ENCODE results near the gene MMP12.
"Not testable (repeated sequence)": the region's sequence is repeated elsewhere in the genome, so short reads cannot be mapped to it uniquely, and the experiment has no call there.

MMP12 gene

DNA sequence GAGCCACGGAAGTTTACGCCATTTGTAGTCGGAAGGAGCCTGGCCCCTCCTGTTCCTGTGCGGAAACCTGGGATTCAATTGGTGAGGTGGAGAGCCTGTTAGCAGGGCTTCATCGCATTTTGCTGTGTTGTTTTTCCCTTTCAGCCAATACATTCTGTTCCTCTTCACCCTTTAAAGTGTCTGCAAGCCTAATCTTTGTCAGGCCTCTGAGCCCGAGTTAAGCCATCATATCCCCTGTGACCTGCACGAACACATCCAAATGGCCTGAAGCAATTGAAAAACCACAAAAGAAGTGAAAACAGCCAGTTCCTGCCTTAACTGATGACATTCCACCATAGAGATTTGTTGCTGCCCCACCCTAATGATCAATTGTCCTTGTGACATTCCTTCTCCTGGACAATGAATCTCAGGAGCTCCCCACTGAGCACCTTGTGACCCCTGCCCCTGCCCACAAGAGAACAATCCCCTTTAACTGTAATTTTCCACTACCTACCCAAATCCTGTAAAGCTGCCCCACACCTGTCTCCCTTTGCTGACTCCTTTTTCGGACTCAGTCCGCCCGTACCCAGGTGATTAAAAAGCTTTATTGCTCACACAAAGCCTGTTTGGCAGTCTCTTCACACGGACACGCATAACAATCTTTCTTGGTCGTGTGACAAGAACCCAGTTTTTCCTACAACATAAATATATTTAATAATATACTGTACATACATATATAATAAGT, 37.1 kb upstream of the MMP12 start:
- no peak for DNase-seq (ENCODE audit: low read depth)
- H3K4me3 ChIP-seq (ENCODE audit: low read depth, low read length), result no peak overlapping the region
- TF ChIP-seq, protein P1, sequence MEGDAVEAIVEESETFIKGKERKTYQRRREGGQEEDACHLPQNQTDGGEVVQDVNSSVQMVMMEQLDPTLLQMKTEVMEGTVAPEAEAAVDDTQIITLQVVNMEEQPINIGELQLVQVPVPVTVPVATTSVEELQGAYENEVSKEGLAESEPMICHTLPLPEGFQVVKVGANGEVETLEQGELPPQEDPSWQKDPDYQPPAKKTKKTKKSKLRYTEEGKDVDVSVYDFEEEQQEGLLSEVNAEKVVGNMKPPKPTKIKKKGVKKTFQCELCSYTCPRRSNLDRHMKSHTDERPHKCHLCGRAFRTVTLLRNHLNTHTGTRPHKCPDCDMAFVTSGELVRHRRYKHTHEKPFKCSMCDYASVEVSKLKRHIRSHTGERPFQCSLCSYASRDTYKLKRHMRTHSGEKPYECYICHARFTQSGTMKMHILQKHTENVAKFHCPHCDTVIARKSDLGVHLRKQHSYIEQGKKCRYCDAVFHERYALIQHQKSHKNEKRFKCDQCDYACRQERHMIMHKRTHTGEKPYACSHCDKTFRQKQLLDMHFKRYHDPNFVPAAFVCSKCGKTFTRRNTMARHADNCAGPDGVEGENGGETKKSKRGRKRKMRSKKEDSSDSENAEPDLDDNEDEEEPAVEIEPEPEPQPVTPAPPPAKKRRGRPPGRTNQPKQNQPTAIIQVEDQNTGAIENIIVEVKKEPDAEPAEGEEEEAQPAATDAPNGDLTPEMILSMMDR (conservative IDR thresholded peaks at IDR 0.05; ENCODE audit: low read depth, low read length), result no peak

DNA sequence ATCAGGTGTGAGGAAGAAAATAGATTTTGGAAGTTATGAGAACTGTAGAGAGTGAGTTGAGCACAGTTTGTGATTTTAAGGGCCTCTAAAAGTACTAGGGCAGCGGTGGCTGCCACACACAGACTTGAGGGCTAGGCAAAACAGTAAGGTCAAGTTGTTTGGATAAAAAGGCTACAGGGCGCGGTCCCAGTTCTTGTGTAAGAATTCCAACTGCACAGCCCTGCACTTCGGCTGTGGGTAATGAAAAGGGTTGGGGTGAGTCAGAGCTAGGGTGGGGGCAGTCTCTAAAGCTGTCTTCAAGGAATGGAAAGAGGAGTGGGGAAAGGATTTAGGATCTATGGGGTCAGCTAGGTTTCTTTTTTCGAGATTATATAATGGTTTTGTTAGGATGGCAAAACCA, 31.1 kb upstream of the MMP12 start:
- not testable (repeated sequence) for DNase-seq (ENCODE audit: low read depth); H3K4me3 ChIP-seq (ENCODE audit: low read depth, low read length)

DNA sequence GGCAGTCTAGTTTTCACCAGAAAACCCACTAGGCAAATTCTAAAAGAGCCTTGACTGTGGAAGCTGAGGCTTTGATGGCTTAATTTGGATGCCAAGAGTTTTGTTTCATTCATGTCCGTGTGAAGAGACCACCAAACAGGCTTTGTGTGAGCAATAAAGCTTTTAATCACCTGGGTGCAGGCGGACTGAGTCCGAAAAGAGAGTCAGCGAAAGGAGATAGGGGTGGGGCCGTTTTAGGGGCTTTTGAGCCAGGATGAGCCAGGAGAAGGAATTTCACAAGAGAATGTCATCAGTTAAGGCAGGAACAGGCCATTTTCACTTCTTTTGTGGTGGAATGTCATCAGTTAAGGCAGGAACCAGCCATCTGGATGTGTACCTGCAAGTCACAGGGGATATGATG, 29.1 kb upstream of the MMP12 start:
- not testable (repeated sequence) for H3K4me3 ChIP-seq (ENCODE audit: low read depth, low read length); DNase-seq (ENCODE audit: low read depth)

DNA sequence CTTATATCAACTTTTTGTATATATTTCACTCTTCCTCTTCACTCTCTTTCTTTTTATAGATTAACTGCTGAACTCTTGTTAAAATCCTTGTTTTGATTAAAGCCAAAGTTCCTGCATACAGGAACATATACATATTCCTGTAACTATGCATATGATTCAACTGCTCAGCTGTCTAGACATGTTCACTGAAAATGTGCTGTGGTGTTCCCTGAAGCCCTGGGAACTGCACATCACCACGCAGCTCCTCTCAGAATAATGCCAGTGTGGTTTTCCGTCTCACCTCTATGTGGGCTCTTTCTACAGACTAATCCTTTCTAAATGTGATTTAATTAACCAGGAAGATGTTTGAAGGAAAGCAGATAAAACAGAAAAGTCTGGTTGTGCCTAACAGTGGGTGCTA, 25.6 kb upstream of the MMP12 start:
- no peak overlapping the region for H3K4me3 ChIP-seq (ENCODE audit: low read depth, low read length)
- no peak for DNase-seq (ENCODE audit: low read depth)
- TF ChIP-seq, protein P1 (conservative IDR thresholded peaks at IDR 0.05; ENCODE audit: low read depth, low read length), result no peak

DNA sequence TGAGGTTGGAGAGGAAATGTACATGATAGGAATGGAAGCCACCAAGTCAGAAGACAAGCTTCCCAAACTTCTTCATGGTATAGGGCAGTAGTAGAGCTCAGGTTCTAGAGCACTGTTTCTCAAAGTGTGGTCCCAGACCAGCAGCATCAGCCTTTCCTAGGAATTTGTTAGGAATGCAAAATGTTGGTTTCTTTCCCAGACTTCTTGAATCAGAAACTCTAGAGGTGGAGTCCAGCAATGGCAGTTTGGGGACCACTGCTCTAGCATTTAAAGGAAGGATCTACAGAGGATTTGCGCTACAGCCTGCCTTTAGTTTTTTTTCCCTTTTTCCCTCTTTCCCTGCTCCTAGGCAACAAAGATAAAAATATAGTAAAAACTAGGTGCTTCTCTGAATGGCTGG, 17.0 kb upstream of the MMP12 start:
- TF ChIP-seq, protein P1 (conservative IDR thresholded peaks at IDR 0.05; ENCODE audit: low read depth, low read length), result no peak
- H3K4me3 ChIP-seq (ENCODE audit: low read depth, low read length), result no peak overlapping the region
- no peak for DNase-seq (ENCODE audit: low read depth)

DNA sequence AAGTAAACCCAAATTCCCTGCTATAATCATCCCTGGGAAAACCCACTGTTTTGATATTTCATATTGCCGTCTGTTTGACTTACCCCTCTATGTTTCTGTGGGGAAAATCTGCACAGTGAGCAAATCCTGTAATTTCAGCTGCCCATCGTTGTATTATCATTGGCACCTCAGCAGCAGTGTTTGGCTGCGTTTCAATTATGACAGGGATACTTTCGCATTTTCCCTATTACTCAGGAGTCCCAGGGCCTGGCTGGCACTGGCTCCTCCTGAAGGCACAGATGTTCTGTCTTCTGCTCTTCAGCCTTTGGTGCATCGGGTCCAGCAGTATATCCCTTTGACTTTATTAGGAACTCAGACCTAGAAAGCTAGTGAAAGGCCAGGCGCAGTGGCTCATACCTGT, 12.2 kb upstream of the MMP12 start:
- TF ChIP-seq, protein P1 (conservative IDR thresholded peaks at IDR 0.05; ENCODE audit: low read depth, low read length), result no peak
- H3K4me3 ChIP-seq (ENCODE audit: low read depth, low read length), result no peak overlapping the region
- DNase-seq (ENCODE audit: low read depth), result no peak

DNA sequence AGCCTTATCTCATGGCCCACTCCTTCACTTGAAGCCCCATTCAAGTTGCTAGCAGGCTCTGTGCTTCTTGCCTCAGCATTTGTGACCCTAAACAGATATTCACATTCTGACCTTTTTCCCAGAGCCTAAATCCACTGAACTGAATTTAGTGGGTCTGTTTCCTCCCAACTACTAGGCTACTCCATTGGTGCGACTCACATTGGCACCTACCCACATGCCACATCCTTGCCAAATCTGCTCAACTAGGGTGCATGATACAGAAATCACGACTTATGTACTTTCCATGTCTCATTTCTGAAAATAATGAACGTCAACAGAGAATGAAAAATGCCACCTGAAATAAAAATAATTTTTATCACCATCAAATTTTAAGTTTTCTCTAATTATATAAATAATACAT, 8.4 kb upstream of the MMP12 start:
- no peak for DNase-seq (ENCODE audit: low read depth)
- H3K4me3 ChIP-seq (ENCODE audit: low read depth, low read length), result no peak overlapping the region
- TF ChIP-seq, protein P1 (conservative IDR thresholded peaks at IDR 0.05; ENCODE audit: low read depth, low read length), result no peak

DNA sequence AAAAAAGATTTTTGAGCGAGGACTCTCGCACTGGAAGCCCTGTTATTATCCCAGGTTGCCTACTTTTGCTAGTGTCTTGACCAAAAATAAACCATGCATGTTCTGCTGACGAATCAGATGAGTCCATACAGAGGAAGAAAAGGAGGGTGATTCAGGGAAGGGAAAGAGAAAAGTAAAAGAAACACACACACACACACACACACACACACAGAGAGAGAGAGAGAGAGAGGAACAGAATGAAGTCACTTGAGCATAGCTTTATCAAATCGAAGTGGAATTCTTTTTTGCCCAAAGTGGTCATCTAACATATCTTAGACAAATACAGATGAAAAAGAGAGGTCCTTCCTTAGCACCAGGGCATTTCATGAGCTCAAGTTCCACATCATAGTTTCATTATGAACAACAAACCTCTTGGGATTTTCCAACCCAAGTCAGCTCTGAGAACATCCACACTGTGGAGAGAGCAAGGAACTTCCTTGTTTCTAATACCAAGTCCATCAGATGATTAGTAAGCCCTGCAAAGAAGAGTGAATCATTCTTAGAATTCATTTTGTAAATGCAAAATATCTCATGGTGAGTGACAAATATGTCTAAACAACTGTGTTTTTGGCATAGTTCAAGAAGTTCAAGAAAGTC, 7.7 kb upstream of the MMP12 start:
- H3K4me3 ChIP-seq (ENCODE audit: low read depth, low read length), result no peak overlapping the region
- TF ChIP-seq, protein P1 (conservative IDR thresholded peaks at IDR 0.05; ENCODE audit: low read depth, low read length), result no peak
- DNase-seq (ENCODE audit: low read depth), result peak; percentile 31

Measured in choroid plexus epithelial cell (primary cell).